Liver (tissue), 9 donors: ENCODE results near the gene HES4. TPM values are rescaled to one million over a fixed set of nuclear protein-coding genes. Genes with fewer than 3 reads are reported as not detected.

Experiments used
- DNase-seq: peaks from one replicate; pipeline ENCODE4 v3.0.0-alpha.2; 2017; ENCODE audit warnings: low spot score
- H3K27ac ChIP-seq, 2 donors: one replicate each; pipeline ENCODE4 v1.7.0; 2013; ENCODE audit warnings: inconsistent platforms in 2 of 2, low read length in 2 of 2, control low read depth in 1 of 2, low read depth in 1 of 2, mild to moderate bottlenecking in 1 of 2
- H3K27me3 ChIP-seq, 4 donors: one replicate each; pipeline versions ENCODE4 v1.6.1 to v1.7.0; 2013; ENCODE audit warnings: low read length in 3 of 4, inconsistent platforms in 1 of 4, mild to moderate bottlenecking in 1 of 4, moderate library complexity in 1 of 4; ENCODE audit not compliant: control insufficient read depth in 4 of 4, insufficient read depth in 4 of 4
- H3K36me3 ChIP-seq, 4 donors: one replicate each; pipeline versions ENCODE4 v1.6.1 to v1.7.0; 2013; ENCODE audit warnings: low read length in 3 of 4, mild to moderate bottlenecking in 3 of 4, low read depth in 1 of 4, moderate library complexity in 1 of 4; ENCODE audit not compliant: control insufficient read depth in 4 of 4, insufficient read depth in 3 of 4
- H3K4me1 ChIP-seq, 4 donors: one replicate each; pipeline versions ENCODE4 v1.6.1 to v1.7.0; 2013; ENCODE audit warnings: low read length in 3 of 4, mild to moderate bottlenecking in 3 of 4, moderate library complexity in 1 of 4; ENCODE audit not compliant: control insufficient read depth in 4 of 4, insufficient read depth in 4 of 4
- H3K4me3 ChIP-seq, 3 donors: one replicate each; pipeline versions ENCODE4 v1.6.1 to v1.7.0; 2013; ENCODE audit warnings: low read length in 3 of 3, control low read depth in 1 of 3, low read depth in 1 of 3, mild to moderate bottlenecking in 1 of 3
- H3K9ac ChIP-seq, 2 donors: one replicate each; pipeline ENCODE4 v1.7.0; 2013; ENCODE audit warnings: low read length in 2 of 2, mild to moderate bottlenecking in 2 of 2, moderate library complexity in 2 of 2, control low read depth in 1 of 2, low read depth in 1 of 2
- H3K9me3 ChIP-seq, 4 donors: one replicate each; pipeline versions ENCODE4 v1.6.1 to v1.7.0; 2013; ENCODE audit warnings: low read length in 3 of 4; ENCODE audit not compliant: control insufficient read depth in 4 of 4
- EGR1 ChIP-seq, 2 donors: IDR thresholded peaks; 2 replicates each; pipeline ENCODE4 v1.6.1; 2016 to 2018; ENCODE audit warnings: antibody characterized with exemption in 2 of 2, low read depth in 2 of 2
- FOXA1 ChIP-seq: IDR thresholded peaks from 2 replicates; pipeline ENCODE4 v1.6.1; 2016; ENCODE audit warnings: antibody characterized with exemption
- FOXA2 ChIP-seq: IDR thresholded peaks from 2 replicates; pipeline ENCODE4 v1.6.1; 2016; ENCODE audit warnings: antibody characterized with exemption
- GABPA ChIP-seq, 2 donors: IDR thresholded peaks in 1 of 2; conservative IDR thresholded peaks in 1 of 2; 2 replicates each; pipeline ENCODE4 v1.6.1; 2016; ENCODE audit warnings: antibody characterized with exemption in 2 of 2, mild to moderate bottlenecking in 1 of 2, moderate library complexity in 1 of 2
- HNF4A ChIP-seq, 2 donors: conservative IDR thresholded peaks; 2 replicates each; pipeline ENCODE4 v1.6.1; 2016; ENCODE audit warnings: antibody characterized with exemption in 2 of 2, mild to moderate bottlenecking in 2 of 2
- HNF4G ChIP-seq: IDR thresholded peaks from 2 replicates; pipeline ENCODE4 v1.6.1; 2016; ENCODE audit warnings: antibody characterized with exemption
- JUND ChIP-seq, 2 donors: IDR thresholded peaks; 2 replicates each; pipeline ENCODE4 v1.6.1; 2016; ENCODE audit warnings: antibody characterized with exemption in 2 of 2
- NR2F2 ChIP-seq: IDR thresholded peaks from 2 replicates; pipeline ENCODE4 v1.6.1; 2016; ENCODE audit warnings: antibody characterized with exemption
- RAD21 ChIP-seq, 2 donors: IDR thresholded peaks; 2 replicates each; pipeline ENCODE4 v1.6.1; 2016; ENCODE audit warnings: antibody characterized with exemption in 2 of 2, mild to moderate bottlenecking in 2 of 2
- RXRA ChIP-seq, 2 donors: IDR thresholded peaks; 2 replicates each; pipeline ENCODE4 v1.6.1; 2017 to 2018; ENCODE audit warnings: antibody characterized with exemption in 2 of 2, mild to moderate bottlenecking in 1 of 2
- SP1 ChIP-seq: IDR thresholded peaks from 2 replicates; pipeline ENCODE4 v1.6.1; 2018; ENCODE audit warnings: antibody characterized with exemption, mild to moderate bottlenecking
- YY1 ChIP-seq: IDR thresholded peaks from 2 replicates; pipeline ENCODE4 v1.6.1; 2016; ENCODE audit warnings: antibody characterized with exemption, mild to moderate bottlenecking
- WGBS: extraction: QIAGEN DNeasy Blood & Tissue Kit; methylation state at CpG from one replicate; pipeline ENCODE4 v1.1.7; 2013; 5-methylcytosine and 5-hydroxymethylcytosine counted together
- polyA plus RNA-seq, 2 donors: library from polyadenylated mRNA; stranded (reverse) in 1 of 2; unstranded in 1 of 2; fragments of 200-250 nt in 1 of 2; fragments of >200 nt in 1 of 2; fragmentation: Nextera tagmentation in 1 of 2; extraction: Ambion mirVana in 1 of 2; gene quantifications; one replicate each; pipeline versions ENCODE4 v1.2.1 to v1.2.3, GENCODE V29; 2013 to 2015
- total RNA-seq, 2 donors: library from RNA; depleted of rRNA; stranded (reverse); fragments of >200 nt; gene quantifications; one replicate each; pipeline ENCODE4 v1.2.3, GENCODE V29; 2014
- TF ChIP-seq, protein P1 (sequence below): fragments of 150-350 bp; IDR thresholded peaks from 2 replicates; pipeline ENCODE4 v1.5.1; 2017; ENCODE audit warnings: improper control_type of control experiment, low read depth, low read length; ENCODE audit not compliant: missing input control
- TF ChIP-seq, protein P2 (sequence below): IDR thresholded peaks from 2 replicates; pipeline ENCODE4 v1.6.1; 2016; ENCODE audit warnings: antibody characterized with exemption, mild to moderate bottlenecking
- TF ChIP-seq, protein P3 (sequence below): IDR thresholded peaks from 2 replicates; pipeline ENCODE4 v1.6.1; 2016; ENCODE audit warnings: antibody characterized with exemption
- TF ChIP-seq, protein P4 (sequence below): IDR thresholded peaks from 2 replicates; pipeline ENCODE4 v1.6.1; 2016; ENCODE audit warnings: antibody characterized with exemption
- TF ChIP-seq, protein P5 (sequence below): IDR thresholded peaks from 2 replicates; pipeline ENCODE4 v1.6.1; 2016; ENCODE audit warnings: antibody characterized with exemption
- donor health status: healthy.
- donor health status: healthy.
- donor health status: healthy.
- donor health status: healthy.
- donor health status: healthy.

The HES4 gene
- total and polyA plus RNA-seq, 4 donors = 0.93 to 1.9 (median 1.7) TPM

DNA sequence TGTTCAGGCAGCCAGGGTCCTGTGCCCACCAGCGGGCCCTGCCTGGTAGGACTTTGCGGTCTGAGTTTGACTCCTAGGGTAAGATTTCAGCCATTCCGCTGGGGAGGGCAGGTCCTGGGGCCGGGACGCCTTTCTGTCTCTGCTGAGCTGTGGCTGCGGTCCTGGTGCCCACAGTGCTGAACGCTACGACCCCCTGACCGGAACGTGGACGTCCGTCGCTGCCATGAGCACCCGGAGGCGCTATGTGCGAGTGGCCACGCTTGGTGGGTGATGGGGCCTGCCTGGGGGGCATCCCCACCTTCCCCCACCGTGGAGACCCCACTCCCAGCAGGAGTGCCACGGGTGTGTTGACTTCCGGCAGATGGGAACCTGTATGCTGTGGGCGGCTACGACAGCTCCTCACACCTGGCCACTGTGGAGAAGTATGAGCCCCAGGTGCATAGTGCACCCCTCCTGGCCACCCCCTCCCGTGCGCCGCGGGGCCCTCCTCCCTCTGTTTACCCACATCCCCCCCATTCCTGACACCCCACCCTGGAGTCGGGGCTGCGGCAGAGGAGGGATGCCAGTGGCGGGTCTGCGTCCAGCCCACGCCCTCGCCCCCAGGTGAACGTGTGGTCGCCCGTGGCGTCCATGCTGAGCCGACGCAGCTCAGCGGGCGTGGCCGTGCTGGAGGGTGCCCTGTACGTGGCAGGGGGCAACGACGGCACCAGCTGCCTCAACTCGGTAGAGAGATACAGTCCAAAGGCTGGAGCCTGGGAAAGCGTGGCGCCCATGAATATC, 36.0 kb downstream of the HES4 start:
- no peak for DNase-seq
- Histone ChIP-seq H3K4me3 (no peak overlapping the region), H3K36me3 (peaks cover 0 to 6% (median 0%) of the 10 kb centered on the region in 4 donors), H3K9me3 (no peaks in the 10 kb centered on the region), H3K27ac (no peak overlapping the region), H3K27me3 (no peaks in the 10 kb centered on the region), H3K9ac (no peak overlapping the region), H3K4me1 (peaks cover 6 to 28% (median 19%) of the 10 kb centered on the region in 4 donors)
- WGBS = 97% methylated on average over 47 of the region's 47 CpGs
- TF ChIP-seq FOXA2 (no peak), HNF4A (conservative IDR thresholded peaks at IDR 0.05) (no peak), HNF4G (no peak), GABPA (IDR thresholded peaks at IDR 0.05 in 1 of 2, conservative IDR thresholded peaks at IDR 0.05 in 1 of 2) (no peak), NR2F2 (no peak), JUND (IDR thresholded peaks at IDR 0.05) (no peak), RXRA (IDR thresholded peaks at IDR 0.05) (no peak), RAD21 (IDR thresholded peaks at IDR 0.05) (no peak), EGR1 (IDR thresholded peaks at IDR 0.05; ENCODE audit: low read depth in 2 of 2) (no peak), FOXA1 (no peak)
- TF ChIP-seq, protein P1, sequence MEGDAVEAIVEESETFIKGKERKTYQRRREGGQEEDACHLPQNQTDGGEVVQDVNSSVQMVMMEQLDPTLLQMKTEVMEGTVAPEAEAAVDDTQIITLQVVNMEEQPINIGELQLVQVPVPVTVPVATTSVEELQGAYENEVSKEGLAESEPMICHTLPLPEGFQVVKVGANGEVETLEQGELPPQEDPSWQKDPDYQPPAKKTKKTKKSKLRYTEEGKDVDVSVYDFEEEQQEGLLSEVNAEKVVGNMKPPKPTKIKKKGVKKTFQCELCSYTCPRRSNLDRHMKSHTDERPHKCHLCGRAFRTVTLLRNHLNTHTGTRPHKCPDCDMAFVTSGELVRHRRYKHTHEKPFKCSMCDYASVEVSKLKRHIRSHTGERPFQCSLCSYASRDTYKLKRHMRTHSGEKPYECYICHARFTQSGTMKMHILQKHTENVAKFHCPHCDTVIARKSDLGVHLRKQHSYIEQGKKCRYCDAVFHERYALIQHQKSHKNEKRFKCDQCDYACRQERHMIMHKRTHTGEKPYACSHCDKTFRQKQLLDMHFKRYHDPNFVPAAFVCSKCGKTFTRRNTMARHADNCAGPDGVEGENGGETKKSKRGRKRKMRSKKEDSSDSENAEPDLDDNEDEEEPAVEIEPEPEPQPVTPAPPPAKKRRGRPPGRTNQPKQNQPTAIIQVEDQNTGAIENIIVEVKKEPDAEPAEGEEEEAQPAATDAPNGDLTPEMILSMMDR = no peak
- TF ChIP-seq, protein P2, sequence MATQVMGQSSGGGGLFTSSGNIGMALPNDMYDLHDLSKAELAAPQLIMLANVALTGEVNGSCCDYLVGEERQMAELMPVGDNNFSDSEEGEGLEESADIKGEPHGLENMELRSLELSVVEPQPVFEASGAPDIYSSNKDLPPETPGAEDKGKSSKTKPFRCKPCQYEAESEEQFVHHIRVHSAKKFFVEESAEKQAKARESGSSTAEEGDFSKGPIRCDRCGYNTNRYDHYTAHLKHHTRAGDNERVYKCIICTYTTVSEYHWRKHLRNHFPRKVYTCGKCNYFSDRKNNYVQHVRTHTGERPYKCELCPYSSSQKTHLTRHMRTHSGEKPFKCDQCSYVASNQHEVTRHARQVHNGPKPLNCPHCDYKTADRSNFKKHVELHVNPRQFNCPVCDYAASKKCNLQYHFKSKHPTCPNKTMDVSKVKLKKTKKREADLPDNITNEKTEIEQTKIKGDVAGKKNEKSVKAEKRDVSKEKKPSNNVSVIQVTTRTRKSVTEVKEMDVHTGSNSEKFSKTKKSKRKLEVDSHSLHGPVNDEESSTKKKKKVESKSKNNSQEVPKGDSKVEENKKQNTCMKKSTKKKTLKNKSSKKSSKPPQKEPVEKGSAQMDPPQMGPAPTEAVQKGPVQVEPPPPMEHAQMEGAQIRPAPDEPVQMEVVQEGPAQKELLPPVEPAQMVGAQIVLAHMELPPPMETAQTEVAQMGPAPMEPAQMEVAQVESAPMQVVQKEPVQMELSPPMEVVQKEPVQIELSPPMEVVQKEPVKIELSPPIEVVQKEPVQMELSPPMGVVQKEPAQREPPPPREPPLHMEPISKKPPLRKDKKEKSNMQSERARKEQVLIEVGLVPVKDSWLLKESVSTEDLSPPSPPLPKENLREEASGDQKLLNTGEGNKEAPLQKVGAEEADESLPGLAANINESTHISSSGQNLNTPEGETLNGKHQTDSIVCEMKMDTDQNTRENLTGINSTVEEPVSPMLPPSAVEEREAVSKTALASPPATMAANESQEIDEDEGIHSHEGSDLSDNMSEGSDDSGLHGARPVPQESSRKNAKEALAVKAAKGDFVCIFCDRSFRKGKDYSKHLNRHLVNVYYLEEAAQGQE = no peak
- TF ChIP-seq, protein P3, sequence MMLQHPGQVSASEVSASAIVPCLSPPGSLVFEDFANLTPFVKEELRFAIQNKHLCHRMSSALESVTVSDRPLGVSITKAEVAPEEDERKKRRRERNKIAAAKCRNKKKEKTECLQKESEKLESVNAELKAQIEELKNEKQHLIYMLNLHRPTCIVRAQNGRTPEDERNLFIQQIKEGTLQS = no peak
- TF ChIP-seq, protein P4, sequence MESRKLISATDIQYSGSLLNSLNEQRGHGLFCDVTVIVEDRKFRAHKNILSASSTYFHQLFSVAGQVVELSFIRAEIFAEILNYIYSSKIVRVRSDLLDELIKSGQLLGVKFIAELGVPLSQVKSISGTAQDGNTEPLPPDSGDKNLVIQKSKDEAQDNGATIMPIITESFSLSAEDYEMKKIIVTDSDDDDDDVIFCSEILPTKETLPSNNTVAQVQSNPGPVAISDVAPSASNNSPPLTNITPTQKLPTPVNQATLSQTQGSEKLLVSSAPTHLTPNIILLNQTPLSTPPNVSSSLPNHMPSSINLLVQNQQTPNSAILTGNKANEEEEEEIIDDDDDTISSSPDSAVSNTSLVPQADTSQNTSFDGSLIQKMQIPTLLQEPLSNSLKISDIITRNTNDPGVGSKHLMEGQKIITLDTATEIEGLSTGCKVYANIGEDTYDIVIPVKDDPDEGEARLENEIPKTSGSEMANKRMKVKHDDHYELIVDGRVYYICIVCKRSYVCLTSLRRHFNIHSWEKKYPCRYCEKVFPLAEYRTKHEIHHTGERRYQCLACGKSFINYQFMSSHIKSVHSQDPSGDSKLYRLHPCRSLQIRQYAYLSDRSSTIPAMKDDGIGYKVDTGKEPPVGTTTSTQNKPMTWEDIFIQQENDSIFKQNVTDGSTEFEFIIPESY = no peak

DNA sequence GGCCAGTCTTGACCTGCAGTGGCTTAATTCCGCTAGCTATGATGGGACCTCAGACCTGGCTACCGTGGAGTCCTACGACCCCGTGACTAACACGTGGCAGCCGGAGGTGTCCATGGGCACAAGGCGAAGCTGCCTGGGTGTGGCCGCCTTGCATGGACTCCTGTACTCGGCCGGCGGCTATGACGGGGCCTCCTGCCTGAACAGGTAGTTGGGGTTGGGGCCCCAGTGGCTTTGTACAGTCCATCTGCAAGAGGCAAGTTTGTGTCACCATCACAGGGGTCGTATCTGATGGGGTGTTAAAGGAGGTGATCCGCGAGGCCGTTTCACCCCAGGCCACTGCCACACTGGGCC, 36.6 kb downstream of the HES4 start:
- H3K4me1 ChIP-seq = peaks cover 8 to 32% (median 23%) of the 10 kb centered on the region in 4 donors
- 91% methylated on average over 16 of the region's 16 CpGs for WGBS
- H3K27me3 ChIP-seq = no peaks in the 10 kb centered on the region
- no peak overlapping the region for H3K9ac ChIP-seq
- peaks cover 0 to 6% (median 0%) of the 10 kb centered on the region in 4 donors for H3K36me3 ChIP-seq
- no peaks in the 10 kb centered on the region for H3K9me3 ChIP-seq
- no peak for DNase-seq
- no peak overlapping the region for H3K4me3 ChIP-seq
- no peak overlapping the region for H3K27ac ChIP-seq
- TF ChIP-seq FOXA1 (no peak), RAD21 (IDR thresholded peaks at IDR 0.05) (no peak), FOXA2 (no peak), YY1 (no peak), JUND (IDR thresholded peaks at IDR 0.05) (no peak), SP1 (no peak), HNF4A (conservative IDR thresholded peaks at IDR 0.05) (no peak)
- TF ChIP-seq, protein P4 = no peak
- TF ChIP-seq, protein P5, sequence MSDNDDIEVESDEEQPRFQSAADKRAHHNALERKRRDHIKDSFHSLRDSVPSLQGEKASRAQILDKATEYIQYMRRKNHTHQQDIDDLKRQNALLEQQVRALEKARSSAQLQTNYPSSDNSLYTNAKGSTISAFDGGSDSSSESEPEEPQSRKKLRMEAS = no peak
- TF ChIP-seq, protein P2 = no peak
- TF ChIP-seq, protein P3 = no peak
